HEK293 (cell line): Measurements from ENCODE around the gene KSR1.

Source experiments
- CTCF ChIA-PET: fragments of 350-600 bp; formaldehyde crosslinking; extraction: SDS; loops from one replicate; lab custom pipeline; 2021; ENCODE audit warnings: antibody characterized with exemption; lab: Yijun Ruan, JAX
- POLR2A ChIA-PET: fragments of 300-600 bp; formaldehyde crosslinking; extraction: SDS; loops from one replicate; lab custom pipeline; 2020; ENCODE audit warnings: antibody characterized with exemption, inconsistent platforms; lab: Yijun Ruan, JAX
- H3K27ac ChIP-seq: fragments of 200-500 bp; sonication (Bioruptor generic); 2 replicates; pipeline ENCODE4 v1.5.1; 2014; ENCODE audit warnings: low read depth, low read length, control low read depth, inconsistent platforms; ENCODE audit errors: extremely low read depth
- H3K36me3 ChIP-seq, 2 experiments: fragments of 200-500 bp in 1 of 2; sonication (Bioruptor generic) in 1 of 2; 1 replicate in 1 of 2; 2 replicates in 1 of 2; pipeline ENCODE4 v1.5.1; 2014 to 2017; ENCODE audit warnings: inconsistent platforms in 2 of 2, low read length in 2 of 2; ENCODE audit not compliant: control insufficient read depth in 2 of 2, insufficient read depth in 1 of 2
- H3K4me1 ChIP-seq: fragments of 200-500 bp; sonication (Bioruptor generic); 2 replicates; pipeline ENCODE4 v1.5.1; 2014; ENCODE audit warnings: mild to moderate bottlenecking, low read length, inconsistent platforms; ENCODE audit not compliant: control insufficient read depth, insufficient read depth
- H3K4me3 ChIP-seq: 2 replicates; pipeline ENCODE4 v1.5.1; 2011; ENCODE audit warnings: low read depth, mild to moderate bottlenecking, control low read depth, low read length, moderate library complexity
- H3K9me3 ChIP-seq: fragments of 200-500 bp; sonication (Bioruptor generic); 2 replicates; pipeline ENCODE4 v1.5.1; 2014; ENCODE audit warnings: low read depth, low read length, inconsistent platforms; ENCODE audit not compliant: control insufficient read depth, insufficient read depth
- ATF2 ChIP-seq: fragments of 450-650 bp; formaldehyde crosslinking; IDR thresholded peaks from 2 replicates; pipeline ENCODE4 v1.5.1; 2016; ENCODE audit warnings: missing biosample characterization, missing genetic modification characterization, low read depth
- PRDM4 ChIP-seq: fragments of 450-650 bp; formaldehyde crosslinking; IDR thresholded peaks from 2 replicates; pipeline ENCODE4 v1.5.1; 2017; ENCODE audit warnings: missing biosample characterization, missing genetic modification characterization
- PRDM6 ChIP-seq: fragments of 450-650 bp; formaldehyde crosslinking; IDR thresholded peaks from 2 replicates; pipeline ENCODE4 v1.5.1; 2017; ENCODE audit warnings: missing biosample characterization, missing genetic modification characterization
- TCF7L2 ChIP-seq: IDR thresholded peaks from 2 replicates; pipeline ENCODE4 v1.6.1; 2011; ENCODE audit warnings: low read depth, mild to moderate bottlenecking, inconsistent platforms, low read length, moderate library complexity, borderline replicate concordance
- ZFHX2 ChIP-seq: fragments of 450-650 bp; formaldehyde crosslinking; conservative IDR thresholded peaks from 2 replicates; pipeline ENCODE4 v1.5.1; 2016; ENCODE audit warnings: missing biosample characterization, missing genetic modification characterization
- ZFP41 ChIP-seq: fragments of 450-650 bp; formaldehyde crosslinking; IDR thresholded peaks from 2 replicates; pipeline ENCODE4 v1.5.1; 2016; ENCODE audit warnings: missing biosample characterization, missing genetic modification characterization, borderline replicate concordance
- ZNF174 ChIP-seq: fragments of 450-650 bp; formaldehyde crosslinking; IDR thresholded peaks from 2 replicates; pipeline ENCODE4 v1.5.0; 2017; ENCODE audit warnings: missing biosample characterization, mild to moderate bottlenecking, missing genetic modification characterization
- ZNF211 ChIP-seq: fragments of 450-650 bp; formaldehyde crosslinking; IDR thresholded peaks from 2 replicates; pipeline ENCODE4 v1.5.1; 2016; ENCODE audit warnings: low read depth, missing biosample characterization, missing genetic modification characterization
- ZNF510 ChIP-seq: fragments of 450-650 bp; formaldehyde crosslinking; IDR thresholded peaks from 2 replicates; pipeline ENCODE4 v1.5.1; 2018; ENCODE audit warnings: mild to moderate bottlenecking, missing genetic modification characterization, missing biosample characterization; ENCODE audit not compliant: insufficient replicate concordance
- ZNF530 ChIP-seq: fragments of 450-650 bp; formaldehyde crosslinking; IDR thresholded peaks from 2 replicates; pipeline ENCODE4 v1.5.1; 2016; ENCODE audit warnings: low read depth, missing biosample characterization, missing genetic modification characterization
- ZNF555 ChIP-seq: fragments of 450-650 bp; formaldehyde crosslinking; conservative IDR thresholded peaks from 2 replicates; pipeline ENCODE4 v1.5.1; 2017; ENCODE audit warnings: missing biosample characterization, mild to moderate bottlenecking, missing genetic modification characterization, inconsistent platforms
- ZNF585B ChIP-seq: fragments of 450-650 bp; formaldehyde crosslinking; IDR thresholded peaks from 2 replicates; pipeline ENCODE4 v1.5.1; 2016; ENCODE audit warnings: missing biosample characterization, missing genetic modification characterization
- ZNF624 ChIP-seq: fragments of 450-650 bp; formaldehyde crosslinking; IDR thresholded peaks from 2 replicates; pipeline ENCODE4 v1.5.1; 2017; ENCODE audit warnings: missing biosample characterization, missing genetic modification characterization
- ZNF704 ChIP-seq: fragments of 450-650 bp; formaldehyde crosslinking; IDR thresholded peaks from 2 replicates; pipeline ENCODE4 v1.5.1; 2016; ENCODE audit warnings: missing biosample characterization, missing genetic modification characterization
- ZNF707 ChIP-seq: fragments of 450-650 bp; formaldehyde crosslinking; IDR thresholded peaks from 2 replicates; pipeline ENCODE4 v1.5.1; 2016; ENCODE audit warnings: missing biosample characterization, missing genetic modification characterization
- ZNF837 ChIP-seq: fragments of 450-650 bp; formaldehyde crosslinking; IDR thresholded peaks from 2 replicates; pipeline ENCODE4 v1.5.1; 2016; ENCODE audit warnings: missing biosample characterization, missing genetic modification characterization

The KSR1 gene

GRCh38 chr17:27603421-27603770 is 147.1 kb downstream of the KSR1 start (continued):
- TF ChIP-seq ATF2 (no peak), PRDM4 (tag by site-specific recombination) (no peak), PRDM6 (no peak), ZNF510 (no peak)

GRCh38 chr17:27603880-27604794 is 147.9 kb downstream of the KSR1 start:
- no peak for TF ChIP-seq ZFHX2
- no peak for TF ChIP-seq ZNF624 (tag by site-specific recombination)
- TF ChIP-seq ZNF585B (tag by site-specific recombination): no peak
- TF ChIP-seq ZFP41 (tag by site-specific recombination): no peak
- no peak for TF ChIP-seq ZNF555 (tag by site-specific recombination)
- TF ChIP-seq ZNF837 (tag by site-specific recombination): no peak
- no peak for TF ChIP-seq ZNF211 (tag by site-specific recombination)
- no peak for TF ChIP-seq ZNF704 (tag by site-specific recombination)
- TF ChIP-seq TCF7L2: no peak
- no peak for TF ChIP-seq ZNF530 (tag by site-specific recombination)
- TF ChIP-seq ZNF174 (tag by site-specific recombination): no peak
- TF ChIP-seq ZNF707 (tag by site-specific recombination): no peak
- Histone ChIP-seq H3K36me3 (peaks cover 0 to 59% of the 10 kb centered on the region in 2 experiments; a peak in 1 of 3 replicates), H3K9me3 (no peaks in the 10 kb centered on the region), H3K4me3 (no peak overlapping the region), H3K27ac (no peak overlapping the region), H3K4me1 (no peaks in the 10 kb centered on the region)
- ChIA-PET CTCF (interaction anchor here (0.5 to 20.8 kb wide), 51 partner anchors 9 to 411 kb away, joined by 3 to 267 read pairs (median 5); partner anchors contain the start of gene KSR1), POLR2A (no interaction called here)
